T-helper 1 cell treated with Interleukin-12 subunit alpha and Interleukin-12 subunit beta and Interleukin-4 antibody, amounts not matched to agents 30 ng/mL and 1 ng/mL, for 36 hours (primary cell): ENCODE data around the gene ANKRD16. TPM values are rescaled to one million over a fixed set of nuclear protein-coding genes. Genes with fewer than 3 reads are reported as not detected.
"Not testable (repeated sequence)": the region's sequence is repeated elsewhere in the genome, so short reads cannot be mapped to it uniquely, and the experiment has no call there.

Experiments used
- intact Hi-C: fragments of 100-400 bp; cut with micrococcal nuclease; formaldehyde crosslinking; loops from one replicate; pipeline ENCODE4 v1.15.1; 2024
- total RNA-seq: library from RNA; stranded (reverse); gene quantifications from 2 replicates; pipeline ENCODE4 v1.2.3, GENCODE V29; 2022

ANKRD16 gene
- total RNA-seq, 1 donor from 2014 or later: 5.2 TPM

- intact Hi-C loops: loop anchor here (5.0 kb wide), 2 partner anchors 438 to 1902 kb away; partner anchors contain the start of genes ATP5F1C and KIN
Measured at GRCh38 chr10:5885619-5886018, 4.1 kb downstream of the ANKRD16 start.

GRCh38 chr10:5882961-5883360, 6.7 kb downstream of the ANKRD16 start:
- intact Hi-C loops: no loop called here

- intact Hi-C loops: not testable (repeated sequence)
Measured at GRCh38 chr10:5877041-5877440, 12.7 kb downstream of the ANKRD16 start.

GRCh38 chr10:5876181-5876768, 13.4 kb downstream of the ANKRD16 start:
- intact Hi-C loops: no loop called here

- intact Hi-C loops: loop anchor here (1.0 to 5.0 kb wide), 8 partner anchors 16 to 1056 kb away; partner anchors contain the start of genes ANKRD16 and TASOR2
Measured at GRCh38 chr10:5873515-5873995, 16.1 kb downstream of the ANKRD16 start.

GRCh38 chr10:5871596-5871995, 18.1 kb downstream of the ANKRD16 start:
- intact Hi-C loops: loop anchor here (5.0 kb wide), 1 partner anchor 1054 kb away; no protein-coding TSS in a partner anchor

GRCh38 chr10:5869156-5869555, 20.5 kb downstream of the ANKRD16 start:
- intact Hi-C loops: no loop called here

GRCh38 chr10:5868383-5868782, 21.3 kb downstream of the ANKRD16 start:
- intact Hi-C loops: not testable (repeated sequence)

- intact Hi-C loops: not testable (repeated sequence)
Measured at GRCh38 chr10:5867091-5867615, 22.5 kb downstream of the ANKRD16 start.

GRCh38 chr10:5866451-5867081, 23.1 kb downstream of the ANKRD16 start:
- intact Hi-C loops: not testable (repeated sequence)

GRCh38 chr10:5862981-5863685, 26.6 kb downstream of the ANKRD16 start:
- intact Hi-C loops: not testable (repeated sequence)

- intact Hi-C loops: no loop called here
Measured at GRCh38 chr10:5862360-5862961, 27.2 kb downstream of the ANKRD16 start.

- intact Hi-C loops: no loop called here
Measured at GRCh38 chr10:5860066-5860465, 29.6 kb downstream of the ANKRD16 start.

GRCh38 chr10:5858811-5859210, 30.9 kb downstream of the ANKRD16 start:
- intact Hi-C loops: no loop called here

- intact Hi-C loops: no loop called here
Measured at GRCh38 chr10:5856701-5857004, 33.0 kb downstream of the ANKRD16 start.

GRCh38 chr10:5855979-5856700, 33.6 kb downstream of the ANKRD16 start:
- intact Hi-C loops: no loop called here

GRCh38 chr10:5854131-5854475, 35.6 kb downstream of the ANKRD16 start:
- intact Hi-C loops: no loop called here

- intact Hi-C loops: not testable (repeated sequence)
Measured at GRCh38 chr10:5846667-5847066, 43.0 kb downstream of the ANKRD16 start.

- intact Hi-C loops: no loop called here
Measured at GRCh38 chr10:5844345-5845055, 45.2 kb downstream of the ANKRD16 start.

GRCh38 chr10:5843686-5844344, 45.9 kb downstream of the ANKRD16 start:
- intact Hi-C loops: no loop called here
